ENCODE data around the gene RYR1. TPM values are rescaled to one million over a fixed set of nuclear protein-coding genes. Genes with fewer than 3 reads are reported as not detected.

The RYR1 gene
- total and polyA plus RNA-seq, 4 donors = 2.8 to 7.6 (median 4.0) TPM

DNA sequence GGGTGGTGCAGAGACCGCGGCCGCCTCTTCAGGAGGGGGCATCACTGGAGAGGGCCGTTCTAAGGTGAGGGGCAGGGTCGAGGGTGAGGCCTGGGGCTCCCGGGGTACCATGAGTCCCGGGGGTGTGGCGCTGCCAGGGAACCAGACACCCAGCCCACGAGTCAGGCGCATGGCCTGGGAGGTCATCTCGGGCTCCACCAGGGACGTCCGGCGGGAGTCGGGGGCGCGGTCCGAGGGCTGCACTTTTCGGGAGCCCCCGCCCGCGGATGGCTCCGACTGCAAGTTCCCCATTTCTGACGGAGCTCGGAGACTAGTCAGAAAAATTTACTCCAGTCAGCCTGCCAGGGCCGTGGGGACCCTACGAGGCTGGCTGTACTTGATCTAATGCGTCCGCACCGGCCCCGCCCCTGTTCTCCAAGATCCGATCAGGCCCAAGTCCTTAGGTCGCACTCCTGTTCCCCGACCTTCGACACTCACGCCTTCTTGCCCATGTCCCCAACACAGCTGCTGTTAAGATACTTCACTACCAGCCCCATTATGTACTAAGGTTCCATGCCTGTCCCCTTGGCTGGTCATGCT, 46.4 kb upstream of the RYR1 start:
- Histone ChIP-seq H3K4me1 (ENCODE audit: control insufficient read depth in 5 of 5, insufficient read depth in 5 of 5, low read length in 5 of 5) (peaks cover 0 to 18% (median 0%) of the 10 kb centered on the region in 5 donors), H3K27ac (ENCODE audit: low read depth in 1 of 2, low read length in 1 of 2) (no peak overlapping the region), H3K4me3 (no peak overlapping the region), H3K9ac (ENCODE audit: insufficient read depth in 1 of 2, low read length in 2 of 2) (no peak overlapping the region), H3K36me3 (ENCODE audit: control insufficient read depth in 4 of 4, insufficient read depth in 4 of 4, low read length in 4 of 4) (peaks cover 7 to 24% (median 16%) of the 10 kb centered on the region in 4 donors), H3K27me3 (ENCODE audit: control insufficient read depth in 3 of 3, insufficient read depth in 3 of 3, low read length in 2 of 3) (peaks cover 0 to 69% (median 40%) of the 10 kb centered on the region in 3 donors), H3K9me3 (ENCODE audit: control insufficient read depth in 4 of 4, insufficient read depth in 3 of 4, low read length in 3 of 4) (peaks cover 0 to 13% (median 0%) of the 10 kb centered on the region in 4 donors)
- WGBS, 2 donors = 3 to 9% methylated on average over 34 to 36 of the region's 36 CpGs
- ATAC-seq (ENCODE audit: insufficient read depth, low FRiP score) (no peak), DNase-seq (peak in 1 of 3 donors; percentile 17)
- TF ChIP-seq CTCF (IDR thresholded peaks at IDR 0.05; ENCODE audit: control extremely low read depth, extremely low read depth) = no peak

DNA sequence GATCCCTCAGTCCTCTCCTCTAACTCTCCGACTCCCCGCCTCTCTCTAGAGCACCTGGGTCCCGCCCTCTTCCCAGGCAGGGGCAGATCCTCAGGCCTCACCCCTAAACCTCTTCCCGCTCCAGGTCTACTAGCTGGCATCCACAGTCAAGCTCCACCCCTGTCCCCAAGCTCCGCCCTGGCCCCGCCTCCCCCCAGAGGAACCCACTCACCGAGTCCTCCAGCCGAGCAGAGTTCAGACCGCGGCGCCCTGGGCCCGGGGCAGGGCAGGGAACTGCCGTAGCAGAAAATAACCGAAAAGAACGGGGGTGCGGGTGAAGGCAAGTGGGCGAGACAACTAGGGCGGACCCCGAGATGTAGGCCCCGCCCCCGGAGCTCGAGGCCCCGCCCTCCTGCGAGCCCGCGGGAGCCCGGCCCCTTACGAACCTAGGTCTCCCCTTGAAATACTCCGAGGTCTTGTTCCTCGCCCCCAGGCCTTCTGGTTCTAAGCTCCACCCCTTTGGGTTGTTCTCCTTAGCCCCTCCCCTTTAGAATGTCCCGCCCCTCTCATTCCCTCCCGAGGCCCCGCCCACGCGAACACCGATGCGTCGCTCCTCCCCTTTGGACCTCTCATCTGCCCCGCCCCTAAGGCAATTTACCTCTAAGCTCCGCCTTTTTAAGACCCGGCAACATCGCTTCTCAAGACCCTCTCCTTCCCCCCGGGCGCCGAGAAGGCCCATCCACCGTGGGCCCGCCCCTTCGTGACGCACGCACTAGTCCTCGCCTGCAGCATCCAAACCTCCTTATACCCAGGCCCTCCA, 45.7 kb upstream of the RYR1 start, which contains the start of gene GGN:
Gene GGN (minus strand): TSS at position 485 of the 799 bp plus-strand sequence. CDS start 773 bp downstream, outside the sequence.
- peak within 1 kb of the TSS; percentile 18 to 47 for H3K27ac ChIP-seq (ENCODE audit: low read depth in 1 of 2, low read length in 1 of 2)
- H3K36me3 ChIP-seq (ENCODE audit: control insufficient read depth in 4 of 4, insufficient read depth in 4 of 4, low read length in 4 of 4) = peaks cover 4 to 19% (median 14%) of the 10 kb centered on the region in 4 donors
- H3K9me3 ChIP-seq (ENCODE audit: control insufficient read depth in 4 of 4, insufficient read depth in 3 of 4, low read length in 3 of 4) = peaks cover 0 to 10% (median 0%) of the 10 kb centered on the region in 4 donors
- no peak within 1 kb of the TSS for H3K9ac ChIP-seq (ENCODE audit: insufficient read depth in 1 of 2, low read length in 2 of 2)
- peaks cover 0 to 73% (median 41%) of the 10 kb centered on the region in 3 donors for H3K27me3 ChIP-seq (ENCODE audit: control insufficient read depth in 3 of 3, insufficient read depth in 3 of 3, low read length in 2 of 3)
- DNase-seq = peak; percentile 46 to 74 (median 63)
- H3K4me3 ChIP-seq = peak within 1 kb of the TSS; percentile 32
- WGBS, 2 donors = 1 to 2% methylated on average over 47 to 51 of the region's 51 CpGs
- peaks cover 0 to 18% (median 0%) of the 10 kb centered on the region in 5 donors for H3K4me1 ChIP-seq (ENCODE audit: control insufficient read depth in 5 of 5, insufficient read depth in 5 of 5, low read length in 5 of 5)
- TF ChIP-seq CTCF (IDR thresholded peaks at IDR 0.05; ENCODE audit: control extremely low read depth, extremely low read depth) = no peak
- peak; percentile 59 for ATAC-seq (ENCODE audit: insufficient read depth, low FRiP score)

DNA sequence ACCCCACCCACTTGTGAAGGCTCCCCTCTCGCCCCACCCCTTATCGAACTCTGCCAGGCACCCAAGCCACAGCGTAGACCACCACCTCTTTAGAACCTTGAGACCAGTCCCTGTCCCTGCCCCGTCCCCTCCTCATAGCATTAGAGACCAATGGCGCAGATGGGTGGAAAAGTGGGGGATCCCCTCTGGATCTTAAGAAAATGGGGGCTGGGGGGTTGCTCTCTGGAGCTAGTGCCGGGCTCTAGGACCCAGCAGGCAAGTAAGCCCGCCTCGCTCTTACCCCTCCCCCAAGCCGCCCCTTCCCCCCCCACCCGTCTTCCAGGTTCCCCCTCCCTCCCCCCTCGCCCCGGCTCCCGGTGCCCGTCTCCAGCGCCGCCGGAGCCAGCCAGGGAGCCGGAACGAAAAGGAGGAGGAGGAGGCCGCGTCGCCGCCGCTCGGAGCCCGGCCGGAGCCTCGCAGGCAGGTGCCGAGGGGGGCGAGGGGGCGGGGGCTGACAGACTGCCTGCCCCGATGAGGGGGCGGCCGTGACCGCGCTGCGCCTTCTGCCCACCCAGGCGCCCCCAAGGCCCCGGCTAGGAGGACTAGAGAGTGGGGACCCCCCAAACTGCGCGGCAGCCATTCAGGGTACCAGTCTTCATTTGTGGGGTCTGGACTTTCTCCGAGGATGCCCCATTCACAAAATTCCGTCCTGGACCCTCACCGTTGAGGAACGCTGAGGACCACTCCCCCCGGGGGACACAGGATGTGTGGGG, 45.0 kb upstream of the RYR1 start, which contains the start of gene SPRED3:
Gene SPRED3 (plus strand): TSS at position 349 of the 752 bp plus-strand sequence. CDS start 1,606 bp downstream, outside the sequence.
- Histone ChIP-seq H3K9me3 (ENCODE audit: control insufficient read depth in 4 of 4, insufficient read depth in 3 of 4, low read length in 3 of 4) (peaks cover 0 to 5% (median 0%) of the 10 kb centered on the region in 4 donors), H3K9ac (ENCODE audit: insufficient read depth in 1 of 2, low read length in 2 of 2) (no peak within 1 kb of the TSS), H3K27ac (ENCODE audit: low read depth in 1 of 2, low read length in 1 of 2) (peak within 1 kb of the TSS; percentile 18 to 47), H3K36me3 (ENCODE audit: control insufficient read depth in 4 of 4, insufficient read depth in 4 of 4, low read length in 4 of 4) (peaks cover 0 to 11% (median 7%) of the 10 kb centered on the region in 4 donors), H3K4me3 (peak within 1 kb of the TSS; percentile 32), H3K4me1 (ENCODE audit: control insufficient read depth in 5 of 5, insufficient read depth in 5 of 5, low read length in 5 of 5) (peaks cover 0 to 18% (median 0%) of the 10 kb centered on the region in 5 donors), H3K27me3 (ENCODE audit: control insufficient read depth in 3 of 3, insufficient read depth in 3 of 3, low read length in 2 of 3) (peaks cover 0 to 78% (median 43%) of the 10 kb centered on the region in 3 donors)
- DNase-seq = peak in 1 of 3 donors; percentile 18
- no peak for TF ChIP-seq CTCF (IDR thresholded peaks at IDR 0.05; ENCODE audit: control extremely low read depth, extremely low read depth)
- no peak for ATAC-seq (ENCODE audit: insufficient read depth, low FRiP score)
- WGBS, 2 donors = 1% methylated on average over 35 to 45 of the region's 46 CpGs
